Activated T-cell treated with anti-CD3 and anti-CD28 coated beads, Interleukin-2, amount 50 U/mL, for 48 hours (primary cell): ENCODE measurements around the gene ZNF320.
"Not testable (repeated sequence)": the region's sequence is repeated elsewhere in the genome, so short reads cannot be mapped to it uniquely, and the experiment has no call there.

Source experiments
- DNase-seq, 2 experiments: peaks; one replicate each; pipeline ENCODE4 v3.0.0-alpha.2; 2020

The ZNF320 gene

GRCh38 chr19:52897138-52897935, at the start of gene ZNF320:
Gene ZNF320, minus strand, starts transcription at chr19:52897635. Its CDS starts 7,380 bp downstream, at chr19:52890255.
- DNase-seq: peak; percentile 92 to 93

GRCh38 chr19:52946322-52947310, 49.2 kb upstream of the ZNF320 start:
- no peak for DNase-seq

- no peak for DNase-seq
These were observed 48.4 kb upstream of the ZNF320 start for GRCh38 chr19:52945652-52946321.

- DNase-seq: not testable (repeated sequence)
These were observed 47.5 kb upstream of the ZNF320 start for GRCh38 chr19:52944703-52945493.

GRCh38 chr19:52943884-52944643, 46.6 kb upstream of the ZNF320 start:
- DNase-seq: no peak

- no peak for DNase-seq
These were observed 45.9 kb upstream of the ZNF320 start for GRCh38 chr19:52943134-52943883.

GRCh38 chr19:52942386-52943133, 45.1 kb upstream of the ZNF320 start:
- peak; percentile 96 for DNase-seq

GRCh38 chr19:52941941-52942385, 44.5 kb upstream of the ZNF320 start:
- peak in 1 of 2 experiments; percentile 46 for DNase-seq

- not testable (repeated sequence) for DNase-seq
These were observed 44.1 kb upstream of the ZNF320 start for GRCh38 chr19:52941523-52941922.

- DNase-seq: not testable (repeated sequence)
These were observed 43.5 kb upstream of the ZNF320 start for GRCh38 chr19:52940905-52941304.

GRCh38 chr19:52938761-52939160, 41.3 kb upstream of the ZNF320 start:
- no peak for DNase-seq

- DNase-seq: no peak
These were observed 39.5 kb upstream of the ZNF320 start for GRCh38 chr19:52936954-52937325.

GRCh38 chr19:52936151-52936953, 38.9 kb upstream of the ZNF320 start:
- no peak for DNase-seq

GRCh38 chr19:52935434-52935833, 38.0 kb upstream of the ZNF320 start:
- DNase-seq: no peak

- not testable (repeated sequence) for DNase-seq
These were observed 27.2 kb upstream of the ZNF320 start for GRCh38 chr19:52924641-52925040.

GRCh38 chr19:52923778-52924593, 26.6 kb upstream of the ZNF320 start:
- no peak for DNase-seq

GRCh38 chr19:52922841-52923777, 25.7 kb upstream of the ZNF320 start, which contains the start of gene ZNF888:
Gene ZNF888, minus strand, starts transcription at chr19:52923428. Its CDS starts 5,555 bp downstream, at chr19:52917873.
- peak; percentile 89 to 90 for DNase-seq
